ENCODE measurements around the gene HPS4. TPM values are rescaled to one million over a fixed set of nuclear protein-coding genes. Genes with fewer than 3 reads are reported as not detected.

The HPS4 gene
- total RNA-seq, 1 donor from 2014 or later: 43.2 TPM

GRCh38 chr22:26486394-26486793, 2.8 kb upstream of the HPS4 start:
- Mint-ChIP-seq H3K27ac (peak overlapping the region; percentile 68), H3K36me3 (ENCODE audit: insufficient read depth) (peaks cover 10% of the 10 kb centered on the region)

GRCh38 chr22:26485806-26486390, 2.3 kb upstream of the HPS4 start:
- Mint-ChIP-seq H3K36me3 (ENCODE audit: insufficient read depth) (peaks cover 11% of the 10 kb centered on the region), H3K27ac (peak overlapping the region; percentile 92), H3K27me3 (no peaks in the 10 kb centered on the region), H3K9me3 (ENCODE audit: low read depth) (no peaks in the 10 kb centered on the region), H3K4me3 (ENCODE audit: low read depth) (no peak overlapping the region), H3K4me1 (ENCODE audit: low read depth) (peaks cover 25% of the 10 kb centered on the region)
- TF ChIP-seq CTCF (IDR thresholded peaks at IDR 0.05; ENCODE audit: unreplicated experiment): no peak
- no peak for DNase-seq (ENCODE audit: low spot score, unreplicated experiment)

More at GRCh38 chr22:26486394-26486793, 2.8 kb upstream of the HPS4 start:
- Mint-ChIP-seq H3K9me3 (ENCODE audit: low read depth) (no peaks in the 10 kb centered on the region), H3K4me3 (ENCODE audit: low read depth) (peak overlapping the region; percentile 52), H3K27me3 (no peaks in the 10 kb centered on the region), H3K4me1 (ENCODE audit: low read depth) (peaks cover 22% of the 10 kb centered on the region)
- TF ChIP-seq CTCF (IDR thresholded peaks at IDR 0.05; ENCODE audit: unreplicated experiment): no peak
- no peak for DNase-seq (ENCODE audit: low spot score, unreplicated experiment)

GRCh38 chr22:26485013-26485412, 1.4 kb upstream of the HPS4 start:
- Mint-ChIP-seq H3K36me3 (ENCODE audit: insufficient read depth) (peaks cover 9% of the 10 kb centered on the region), H3K27me3 (no peaks in the 10 kb centered on the region), H3K4me1 (ENCODE audit: low read depth) (peaks cover 25% of the 10 kb centered on the region), H3K9me3 (ENCODE audit: low read depth) (no peaks in the 10 kb centered on the region), H3K27ac (peak overlapping the region; percentile 92), H3K4me3 (ENCODE audit: low read depth) (peak overlapping the region; percentile 39)
- no peak for TF ChIP-seq CTCF (IDR thresholded peaks at IDR 0.05; ENCODE audit: unreplicated experiment)
- DNase-seq (ENCODE audit: low spot score, unreplicated experiment): no peak

GRCh38 chr22:26484360-26484706, 750 bp upstream of the HPS4 start:
- DNase-seq (ENCODE audit: low spot score, unreplicated experiment): no peak

GRCh38 chr22:26483043-26483438, 542 bp downstream of the HPS4 start:
- no peak for TF ChIP-seq CTCF (IDR thresholded peaks at IDR 0.05; ENCODE audit: unreplicated experiment)
- peaks cover 5% of the 10 kb centered on the region for H3K36me3 Mint-ChIP-seq (ENCODE audit: insufficient read depth)
- H3K9me3 Mint-ChIP-seq (ENCODE audit: low read depth): no peaks in the 10 kb centered on the region
- H3K4me1 Mint-ChIP-seq (ENCODE audit: low read depth): peaks cover 29% of the 10 kb centered on the region
- H3K27ac Mint-ChIP-seq: peak overlapping the region; percentile 99
- peak overlapping the region; percentile 94 for H3K4me3 Mint-ChIP-seq (ENCODE audit: low read depth)
- DNase-seq (ENCODE audit: low spot score, unreplicated experiment): no peak
- H3K27me3 Mint-ChIP-seq: no peaks in the 10 kb centered on the region

More at GRCh38 chr22:26484360-26484706, 750 bp upstream of the HPS4 start:
- Mint-ChIP-seq H3K36me3 (ENCODE audit: insufficient read depth) (peaks cover 9% of the 10 kb centered on the region), H3K4me1 (ENCODE audit: low read depth) (peaks cover 31% of the 10 kb centered on the region), H3K27me3 (no peaks in the 10 kb centered on the region), H3K27ac (peak overlapping the region; percentile 97), H3K9me3 (ENCODE audit: low read depth) (no peaks in the 10 kb centered on the region), H3K4me3 (ENCODE audit: low read depth) (peak overlapping the region; percentile 94)
- no peak for TF ChIP-seq CTCF (IDR thresholded peaks at IDR 0.05; ENCODE audit: unreplicated experiment)
